Lower lobe of right lung (tissue), 2 donors: ENCODE measurements around the gene AMMECR1L. TPM values are rescaled to one million over a fixed set of nuclear protein-coding genes. Genes with fewer than 3 reads are reported as not detected.
"Not testable (repeated sequence)": the region's sequence is repeated elsewhere in the genome, so short reads cannot be mapped to it uniquely, and the experiment has no call there.

Experiments
- ATAC-seq, 2 donors: fragments of 200-7000 bp; cut with Tn5 transposase; one replicate each; pipeline ENCODE4 v1.9.1; 2020 to 2022; ENCODE audit warnings: mild to moderate bottlenecking in 2 of 2, moderate library complexity in 2 of 2
- DNase-seq: peaks from one replicate; pipeline ENCODE4 v3.0.0-alpha.2; 2020
- H3K27ac ChIP-seq: fragments of 200-600 bp; one replicate; pipeline ENCODE4 v1.8.0; 2022
- H3K27me3 ChIP-seq: fragments of 200-600 bp; one replicate; pipeline ENCODE4 v1.8.0; 2022; ENCODE audit warnings: low read depth
- H3K36me3 ChIP-seq: fragments of 200-600 bp; one replicate; pipeline ENCODE4 v1.8.0; 2022; ENCODE audit warnings: mild to moderate bottlenecking
- H3K4me1 ChIP-seq: fragments of 200-600 bp; one replicate; pipeline ENCODE4 v1.8.0; 2022
- H3K4me3 ChIP-seq: fragments of 200-600 bp; one replicate; pipeline ENCODE4 v1.8.0; 2022; ENCODE audit warnings: mild to moderate bottlenecking
- H3K9me3 ChIP-seq: fragments of 200-600 bp; one replicate; pipeline ENCODE4 v1.8.0; 2022
- intact Hi-C: fragments of 100-400 bp; cut with DNase I; formaldehyde crosslinking; loops from one replicate; pipeline ENCODE4 v1.11.0; 2022
- long read RNA-seq: library from polyadenylated mRNA; unstranded; transcript quantifications from one replicate; pipeline ENCODE4 v2.0.0, GENCODE V29; 2021
- total RNA-seq: library from RNA; stranded (reverse); fragmentation: NEBNext Ultra II Directional; extraction: Animal tissue kit (Norgen Biotek cat#: 25700); gene quantifications from one replicate; pipeline ENCODE4 v1.2.1, GENCODE V29; 2021
- TF ChIP-seq, protein P1 (sequence below): fragments of 200-600 bp; IDR thresholded peaks from one replicate; pipeline ENCODE4 v1.8.0; 2022; ENCODE audit warnings: antibody characterized with exemption, mild to moderate bottlenecking
- donor health status: DM: no; HTN: yes; CAD: no; lungs with severe emphysema.

Gene AMMECR1L
- total RNA-seq: 14.8 TPM
- long read RNA-seq, full-length matches to known transcripts: 5 of 22 reads
- long read RNA-seq, partial matches to known transcripts: 4 of 22 reads
- long read RNA-seq, other reads (novel, unspliced or antisense): 13 of 22 reads

DNA sequence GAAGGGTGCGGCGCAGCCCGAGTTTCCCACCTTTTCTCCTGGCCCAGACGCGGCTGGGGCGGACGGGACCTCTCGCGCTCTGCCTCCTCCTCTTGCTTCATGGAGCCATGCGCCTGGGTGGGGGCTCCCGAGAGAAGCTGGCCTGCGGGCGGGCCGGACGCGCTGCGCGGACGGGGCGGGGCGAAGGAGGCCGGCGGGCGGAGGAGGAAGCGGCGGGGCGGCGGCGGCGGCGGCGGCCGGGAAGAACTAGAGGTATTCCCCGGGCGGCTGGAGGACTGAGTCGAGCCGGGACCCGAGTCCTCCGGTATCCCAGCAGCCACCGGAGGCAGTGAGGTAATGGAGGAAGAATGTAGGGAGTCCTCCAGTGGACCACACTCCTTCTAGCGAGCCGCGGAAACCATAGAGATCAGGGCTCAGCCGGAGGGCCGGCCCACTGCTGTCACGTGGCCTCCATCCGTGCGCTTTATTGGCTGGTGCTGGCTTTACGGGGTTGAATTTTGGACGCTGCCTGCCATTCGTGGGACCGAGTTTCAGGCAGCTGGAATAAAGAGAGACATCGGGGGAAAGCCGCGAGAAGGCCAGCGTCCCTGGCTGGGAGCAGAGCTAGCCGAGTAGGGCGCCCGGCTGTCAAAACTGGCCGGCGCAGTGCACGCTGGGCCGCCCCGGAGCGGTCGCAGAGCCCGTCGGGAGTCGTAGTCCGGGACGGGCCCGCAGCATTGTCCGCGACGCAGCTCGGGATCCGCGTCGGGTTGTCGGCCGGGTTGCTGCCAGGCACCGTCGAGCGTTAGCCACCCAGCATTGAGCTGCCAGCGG is at the start of gene AMMECR1L:
Gene AMMECR1L (minus strand): TSS at position 177 of the 813 bp plus-strand sequence. CDS start 11,722 bp downstream, outside the sequence.
- ATAC-seq (peak; percentile 97 to 98), DNase-seq (peak; percentile 83)
- Histone ChIP-seq H3K36me3 (peaks cover 26% of the 10 kb centered on the region), H3K4me3 (peak within 1 kb of the TSS; percentile 66), H3K4me1 (peaks cover 32% of the 10 kb centered on the region), H3K27ac (peak within 1 kb of the TSS; percentile 87)
- H3K9me3 ChIP-seq, H3K27me3 ChIP-seq, intact Hi-C loops: not testable (repeated sequence)

DNA sequence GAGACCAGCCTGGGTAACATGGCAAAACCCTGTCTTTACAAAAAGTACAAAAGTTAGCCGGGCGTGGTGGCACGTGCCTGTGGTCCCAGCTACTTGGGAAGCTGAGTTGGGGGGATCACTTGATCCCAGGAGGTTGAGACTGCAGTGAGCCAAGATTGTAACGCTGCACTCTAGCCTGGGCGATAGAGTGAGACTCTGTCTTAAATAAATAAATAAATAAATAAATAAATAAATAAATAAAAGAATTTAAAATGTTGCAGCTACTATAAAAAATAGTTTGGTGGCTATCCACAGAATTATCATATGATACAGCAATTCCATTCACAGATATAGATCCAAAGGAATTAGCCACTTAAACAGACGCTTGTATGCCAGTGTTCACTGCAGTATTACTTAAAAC is 49.6 kb upstream of the AMMECR1L start:
- H3K9me3 ChIP-seq: no peaks in the 10 kb centered on the region

DNA sequence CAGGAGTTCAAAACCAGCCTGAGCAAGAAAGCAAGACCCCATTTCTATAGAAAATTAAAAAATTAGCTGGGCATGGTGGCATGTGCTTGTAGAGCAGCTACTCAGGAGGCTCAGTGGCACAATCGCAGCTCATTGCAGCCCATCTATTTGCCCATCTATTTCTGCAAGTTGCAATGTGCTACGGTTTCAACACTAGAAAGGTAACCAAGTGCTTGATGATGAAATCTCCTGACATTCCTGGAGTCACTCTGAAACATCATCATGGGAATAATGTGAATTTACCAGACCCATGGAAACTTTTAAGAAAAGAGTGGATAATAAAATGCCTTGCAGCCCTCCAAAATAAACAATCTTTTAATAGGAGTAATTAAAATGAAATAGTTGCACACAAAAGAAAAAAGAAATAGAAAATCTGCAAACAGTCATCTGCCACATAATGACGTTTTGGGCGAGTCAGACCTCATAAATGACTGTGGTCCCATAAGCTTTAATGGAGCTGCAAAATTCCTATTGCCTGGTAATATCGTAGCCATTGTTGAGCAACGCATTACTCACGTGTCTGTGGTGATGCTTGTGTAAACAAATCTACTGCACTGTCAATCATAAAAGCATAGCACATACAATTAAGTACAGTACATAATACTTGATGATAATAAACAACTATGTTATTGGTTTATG is 46.6 kb upstream of the AMMECR1L start:
- intact Hi-C loops: no loop called here
- H3K27ac ChIP-seq: no peak overlapping the region
- no peaks in the 10 kb centered on the region for H3K27me3 ChIP-seq
- ATAC-seq: no peak
- H3K9me3 ChIP-seq: no peaks in the 10 kb centered on the region
- DNase-seq: no peak
- TF ChIP-seq, protein P1, sequence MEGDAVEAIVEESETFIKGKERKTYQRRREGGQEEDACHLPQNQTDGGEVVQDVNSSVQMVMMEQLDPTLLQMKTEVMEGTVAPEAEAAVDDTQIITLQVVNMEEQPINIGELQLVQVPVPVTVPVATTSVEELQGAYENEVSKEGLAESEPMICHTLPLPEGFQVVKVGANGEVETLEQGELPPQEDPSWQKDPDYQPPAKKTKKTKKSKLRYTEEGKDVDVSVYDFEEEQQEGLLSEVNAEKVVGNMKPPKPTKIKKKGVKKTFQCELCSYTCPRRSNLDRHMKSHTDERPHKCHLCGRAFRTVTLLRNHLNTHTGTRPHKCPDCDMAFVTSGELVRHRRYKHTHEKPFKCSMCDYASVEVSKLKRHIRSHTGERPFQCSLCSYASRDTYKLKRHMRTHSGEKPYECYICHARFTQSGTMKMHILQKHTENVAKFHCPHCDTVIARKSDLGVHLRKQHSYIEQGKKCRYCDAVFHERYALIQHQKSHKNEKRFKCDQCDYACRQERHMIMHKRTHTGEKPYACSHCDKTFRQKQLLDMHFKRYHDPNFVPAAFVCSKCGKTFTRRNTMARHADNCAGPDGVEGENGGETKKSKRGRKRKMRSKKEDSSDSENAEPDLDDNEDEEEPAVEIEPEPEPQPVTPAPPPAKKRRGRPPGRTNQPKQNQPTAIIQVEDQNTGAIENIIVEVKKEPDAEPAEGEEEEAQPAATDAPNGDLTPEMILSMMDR: no peak
- no peaks in the 10 kb centered on the region for H3K36me3 ChIP-seq
- H3K4me3 ChIP-seq: no peak overlapping the region
- H3K4me1 ChIP-seq: no peaks in the 10 kb centered on the region

More for the DNA sequence above, 49.6 kb upstream of the AMMECR1L start:
- ATAC-seq (no peak), DNase-seq (no peak)
- Histone ChIP-seq H3K36me3 (peaks cover under 1% of the 10 kb centered on the region), H3K4me3 (no peak overlapping the region), H3K27me3 (no peaks in the 10 kb centered on the region), H3K4me1 (no peaks in the 10 kb centered on the region), H3K27ac (no peak overlapping the region)
- TF ChIP-seq, protein P1: no peak
- intact Hi-C loops: no loop called here

DNA sequence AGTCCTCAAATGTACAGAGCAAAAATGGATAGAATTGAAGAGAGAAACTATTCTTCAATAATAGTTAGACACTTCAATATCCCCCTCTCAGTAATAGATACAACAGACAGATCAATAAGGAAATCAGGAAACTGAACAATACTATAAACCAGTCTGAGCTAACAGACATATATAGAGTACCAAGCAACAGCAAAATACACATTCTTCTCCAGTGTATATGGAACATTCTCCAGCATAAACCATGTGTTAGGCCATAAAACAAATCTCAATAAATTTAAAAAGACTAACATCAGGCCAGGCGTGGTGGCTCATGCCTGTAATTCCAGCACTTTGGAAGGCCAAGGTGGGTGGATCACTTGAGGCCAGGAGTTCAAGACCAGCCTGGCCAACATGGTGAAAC is 43.7 kb upstream of the AMMECR1L start:
- ATAC-seq (no peak), DNase-seq (no peak)
- intact Hi-C loops: no loop called here
- Histone ChIP-seq H3K4me1 (no peaks in the 10 kb centered on the region), H3K4me3 (no peak overlapping the region), H3K27ac (no peak overlapping the region), H3K27me3 (peaks cover 5% of the 10 kb centered on the region), H3K9me3 (no peaks in the 10 kb centered on the region), H3K36me3 (no peaks in the 10 kb centered on the region)
- TF ChIP-seq, protein P1: no peak

DNA sequence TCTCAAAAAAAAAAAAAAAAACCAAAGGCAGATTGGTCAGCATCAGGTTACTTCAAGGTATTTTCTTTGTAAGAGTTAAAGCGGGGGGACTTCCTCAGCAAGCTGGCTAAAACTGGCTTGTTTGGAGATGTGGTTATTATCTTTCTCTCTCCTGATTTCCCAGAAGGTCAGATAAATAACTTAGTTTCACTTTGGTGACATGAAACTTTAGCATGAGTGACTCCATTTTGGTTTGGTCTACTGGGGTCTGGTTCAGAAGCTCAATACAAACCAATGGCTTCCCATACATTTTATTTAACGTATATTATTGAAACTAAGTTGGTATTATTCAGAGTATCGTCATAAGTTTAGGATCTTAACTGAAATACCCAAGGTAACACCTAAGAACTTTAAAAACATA is 41.6 kb upstream of the AMMECR1L start:
- ATAC-seq (no peak), DNase-seq (no peak)
- TF ChIP-seq, protein P1: no peak
- H3K27ac ChIP-seq: no peak overlapping the region
- H3K27me3 ChIP-seq: peaks cover 5% of the 10 kb centered on the region
- H3K36me3 ChIP-seq: no peaks in the 10 kb centered on the region
- H3K4me1 ChIP-seq: no peaks in the 10 kb centered on the region
- no peak overlapping the region for H3K4me3 ChIP-seq
- no peaks in the 10 kb centered on the region for H3K9me3 ChIP-seq
- intact Hi-C loops: no loop called here

DNA sequence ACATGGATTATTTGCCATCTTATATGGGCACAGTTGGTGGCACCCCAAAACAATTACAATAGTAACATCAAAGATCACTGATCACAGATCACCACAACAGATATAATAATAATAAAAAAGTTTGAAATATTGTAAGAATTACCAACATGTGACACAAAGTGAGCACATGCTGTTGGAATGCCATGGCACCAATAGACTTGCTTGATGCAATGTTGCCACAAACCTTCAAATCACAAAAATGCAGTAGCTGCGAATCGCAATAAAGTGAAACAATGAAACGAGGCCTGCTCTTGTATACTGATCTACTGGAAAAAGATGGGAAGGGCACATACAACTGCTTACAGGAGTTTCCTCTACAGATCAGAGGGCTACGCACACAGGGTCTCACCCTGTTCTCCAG is 32.2 kb upstream of the AMMECR1L start:
- DNase-seq (no peak), ATAC-seq (no peak)
- no peak overlapping the region for H3K4me3 ChIP-seq
- H3K27me3 ChIP-seq: no peaks in the 10 kb centered on the region
- TF ChIP-seq, protein P1: no peak
- no peak overlapping the region for H3K27ac ChIP-seq
- H3K4me1 ChIP-seq: no peaks in the 10 kb centered on the region
- no peaks in the 10 kb centered on the region for H3K9me3 ChIP-seq
- intact Hi-C loops: no loop called here
- H3K36me3 ChIP-seq: no peaks in the 10 kb centered on the region
